HFF-Myc (cell line): ENCODE results near the gene CYP2U1.
"Not testable (repeated sequence)": the region's sequence is repeated elsewhere in the genome, so short reads cannot be mapped to it uniquely, and the experiment has no call there.

Source experiments
- DNase-seq: peaks from one replicate; pipeline ENCODE4 v3.0.0-alpha.2; 2011; ENCODE audit warnings: low read depth; ENCODE audit errors: extremely low read depth
- H3K4me3 ChIP-seq: replicated peaks from 2 replicates; pipeline ENCODE4 v1.5.1; 2011; ENCODE audit warnings: low read depth, mild to moderate bottlenecking, control low read depth, low read length
- CTCF ChIP-seq: IDR thresholded peaks from 2 replicates; pipeline ENCODE4 v1.5.1; 2012; ENCODE audit warnings: mild to moderate bottlenecking, low read depth, low read length, control low read depth; ENCODE audit errors: missing control alignments

The CYP2U1 gene

DNA sequence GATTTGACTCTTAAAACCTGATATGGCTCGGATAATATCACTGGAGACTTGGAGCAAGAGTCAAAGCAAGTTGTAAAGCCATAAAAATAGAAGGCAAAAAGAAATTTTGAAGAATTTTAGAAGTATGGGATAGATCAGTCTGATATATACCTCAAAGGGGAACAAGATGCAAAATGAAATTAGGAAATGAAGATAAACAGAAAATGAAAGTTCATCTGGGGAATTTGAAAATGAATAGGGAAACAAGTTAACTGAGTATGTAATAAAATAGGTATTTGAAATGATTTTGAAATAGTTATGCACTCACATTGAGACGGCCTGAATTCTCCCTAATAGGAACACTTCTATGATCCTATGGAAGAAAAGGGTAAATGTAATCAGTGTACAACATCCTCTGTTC lies 5.7 kb downstream of the CYP2U1 start:
- no peak overlapping the region for H3K4me3 ChIP-seq
- no peak for DNase-seq
- TF ChIP-seq CTCF, result no peak

GRCh38 chr4:107939307-107939706 lies 8.0 kb downstream of the CYP2U1 start:
- DNase-seq, result no peak
- no peak overlapping the region for H3K4me3 ChIP-seq
- no peak for TF ChIP-seq CTCF

GRCh38 chr4:107945809-107946208 lies 14.5 kb downstream of the CYP2U1 start:
- no peak for TF ChIP-seq CTCF
- H3K4me3 ChIP-seq, result no peak overlapping the region
- no peak for DNase-seq

- no peak for DNase-seq
- no peak for TF ChIP-seq CTCF
- H3K4me3 ChIP-seq, result no peak overlapping the region
These were observed 19.6 kb downstream of the CYP2U1 start for GRCh38 chr4:107950746-107951540.

DNA sequence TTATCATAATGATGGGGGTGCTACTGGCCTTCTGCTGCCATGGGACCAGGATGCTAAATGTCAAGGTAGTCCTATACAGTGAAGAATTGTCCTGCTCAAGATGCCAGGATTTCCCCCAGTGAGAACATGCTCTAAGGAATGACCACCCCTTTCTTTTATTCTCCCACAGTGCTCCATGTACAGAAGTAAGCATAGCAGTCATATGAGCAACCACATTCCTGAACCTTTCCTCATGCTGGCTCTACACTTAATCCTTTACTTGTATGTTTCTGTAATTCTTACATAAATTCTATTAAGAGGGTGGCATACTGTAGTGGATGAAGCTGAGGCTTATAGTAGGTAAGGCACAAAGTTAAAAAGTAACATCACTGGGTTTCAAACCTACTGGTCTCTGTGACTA lies 20.2 kb downstream of the CYP2U1 start:
- no peak for TF ChIP-seq CTCF
- no peak for DNase-seq
- H3K4me3 ChIP-seq, result no peak overlapping the region

- TF ChIP-seq CTCF, result no peak
- DNase-seq, result no peak
- no peak overlapping the region for H3K4me3 ChIP-seq
These were observed 24.7 kb downstream of the CYP2U1 start for GRCh38 chr4:107956011-107956410.

DNA sequence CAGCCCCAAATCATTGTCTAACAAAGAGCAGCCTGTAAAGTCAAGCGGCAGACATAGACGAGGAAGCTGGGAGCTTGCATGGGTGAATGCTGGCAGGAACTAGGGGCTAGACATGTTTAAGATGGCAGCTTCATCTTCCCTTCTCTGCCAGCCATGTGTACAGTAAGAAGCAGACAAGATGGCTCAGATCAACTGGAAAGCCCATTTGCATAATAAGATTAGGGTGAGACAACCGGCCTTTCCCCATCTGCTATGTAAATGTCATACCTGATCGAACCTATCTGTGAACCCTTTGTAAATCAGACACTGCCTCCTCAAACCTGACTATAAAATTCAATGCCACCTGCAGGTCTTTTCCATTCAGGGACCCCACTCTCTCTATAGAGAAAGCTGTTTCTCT lies 35.6 kb downstream of the CYP2U1 start:
- no peak for TF ChIP-seq CTCF
- no peak for DNase-seq
- no peak overlapping the region for H3K4me3 ChIP-seq

GRCh38 chr4:107967519-107967918 lies 36.2 kb downstream of the CYP2U1 start:
- H3K4me3 ChIP-seq, DNase-seq: not testable (repeated sequence)

- H3K4me3 ChIP-seq, DNase-seq: not testable (repeated sequence)
These were observed 36.6 kb downstream of the CYP2U1 start for GRCh38 chr4:107967921-107968320.
